GM19468 (cell line): Measurements from ENCODE around the gene ZNF467.

Source experiments
- ATAC-seq: cut with Tn5 transposase; IDR thresholded peaks from one replicate; pipeline ENCODE4 v1.9.1; 2021; ENCODE audit warnings: mild to moderate bottlenecking, moderate library complexity, moderate number of reproducible peaks; ENCODE audit not compliant: unreplicated experiment; ENCODE audit errors: extremely low read depth

ZNF467 gene

GRCh38 chr7:149719050-149719899, 54.1 kb downstream of the ZNF467 start:
- no peak for ATAC-seq

GRCh38 chr7:149718730-149719049, 54.7 kb downstream of the ZNF467 start:
- ATAC-seq: no peak

GRCh38 chr7:149717481-149717880, 55.9 kb downstream of the ZNF467 start:
- ATAC-seq: no peak

GRCh38 chr7:149716932-149717307, 56.5 kb downstream of the ZNF467 start:
- no peak for ATAC-seq

- no peak for ATAC-seq
Measured at GRCh38 chr7:149716007-149716931, 57.1 kb downstream of the ZNF467 start.

GRCh38 chr7:149715476-149715875, 57.9 kb downstream of the ZNF467 start:
- ATAC-seq: no peak

GRCh38 chr7:149714910-149715471, 58.4 kb downstream of the ZNF467 start:
- ATAC-seq: no peak
